HG02623 (cell line): Measurements from ENCODE around the gene CBX5.
"Not testable (repeated sequence)": the region's sequence is repeated elsewhere in the genome, so short reads cannot be mapped to it uniquely, and the experiment has no call there.

ENCODE experiments used
- ATAC-seq: cut with Tn5 transposase; IDR thresholded peaks from one replicate; pipeline ENCODE4 v1.9.1; 2021; ENCODE audit warnings: moderate library complexity; ENCODE audit not compliant: unreplicated experiment

The CBX5 gene

GRCh38 chr12:54294953-54295566, 15.1 kb upstream of the CBX5 start:
- ATAC-seq = no peak

- no peak for ATAC-seq
Observed at GRCh38 chr12:54294152-54294952, 14.4 kb upstream of the CBX5 start.

- ATAC-seq = no peak
Observed at GRCh38 chr12:54292931-54293241, 13.0 kb upstream of the CBX5 start.

GRCh38 chr12:54292083-54292930, 12.4 kb upstream of the CBX5 start:
- ATAC-seq = no peak

GRCh38 chr12:54287261-54288157, 7.6 kb upstream of the CBX5 start:
- no peak for ATAC-seq

GRCh38 chr12:54286042-54287030, 6.4 kb upstream of the CBX5 start:
- ATAC-seq = no peak

- ATAC-seq = no peak
Observed at GRCh38 chr12:54285150-54286041, 5.5 kb upstream of the CBX5 start.

GRCh38 chr12:54284070-54284780, 4.3 kb upstream of the CBX5 start:
- ATAC-seq = not testable (repeated sequence)

- ATAC-seq = no peak
Observed at GRCh38 chr12:54282949-54283593, 3.1 kb upstream of the CBX5 start.

GRCh38 chr12:54281694-54282093, 1.8 kb upstream of the CBX5 start:
- ATAC-seq = not testable (repeated sequence)

- not testable (repeated sequence) for ATAC-seq
Observed at GRCh38 chr12:54281261-54281638, 1.3 kb upstream of the CBX5 start.

GRCh38 chr12:54280468-54281260, 742 bp upstream of the CBX5 start, which contains the start of gene HNRNPA1:
Gene HNRNPA1 (plus strand): TSS chr12:54280726. CDS start chr12:54280808, 82 bp downstream.
- ATAC-seq = peak; percentile 74

- ATAC-seq = no peak
Observed at GRCh38 chr12:54279227-54279631, 693 bp downstream of the CBX5 start.

GRCh38 chr12:54277823-54278276, 2.1 kb downstream of the CBX5 start:
- ATAC-seq = no peak

- ATAC-seq = no peak
Observed at GRCh38 chr12:54276368-54276767, 3.6 kb downstream of the CBX5 start.

GRCh38 chr12:54273981-54274380, 5.9 kb downstream of the CBX5 start:
- ATAC-seq = no peak
